OCI-LY7 (cell line): ENCODE data around the gene MMP1. TPM values are rescaled to one million over a fixed set of nuclear protein-coding genes. Genes with fewer than 3 reads are reported as not detected.

Experiments used
- BruUV-seq: library from RNA; stranded (reverse); fragments of 400-500 nt; replicated peaks from 2 replicates; lab custom pipeline; 2021; lab: Mats Ljungman, UMichigan
- CTCF ChIA-PET: fragments of 300-600 bp; sonication (Branson Sonifier 250); formaldehyde crosslinking; loops from one replicate; lab custom pipeline; 2022; ENCODE audit warnings: antibody characterized with exemption; ENCODE audit not compliant: unreplicated experiment; lab: Charles Lee
- POLR2A ChIA-PET: fragments of 300-600 bp; sonication (Branson Sonifier 250); formaldehyde crosslinking; loops from one replicate; lab custom pipeline; 2022; ENCODE audit warnings: antibody characterized with exemption; lab: Charles Lee
- DNase-seq: peaks from one replicate; pipeline ENCODE4 v3.0.0-alpha.2; 2015; ENCODE audit warnings: low spot score
- H2AFZ ChIP-seq: fragments of 200-600 bp; sonication (generic), shearing (Covaris generic); 2 replicates; pipeline ENCODE4 v1.6.1; 2014; ENCODE audit warnings: mild to moderate bottlenecking, antibody characterized with exemption, low read length, moderate library complexity
- H3K27ac ChIP-seq: fragments of 200-600 bp; sonication (generic); 2 replicates; pipeline ENCODE4 v1.5.1; 2014; ENCODE audit warnings: mixed run types, low read depth, mild to moderate bottlenecking, moderate library complexity, low read length, inconsistent platforms; ENCODE audit not compliant: poor library complexity, severe bottlenecking
- H3K36me3 ChIP-seq: fragments of 200-600 bp; sonication (generic); 2 replicates; pipeline ENCODE4 v1.6.1; 2014; ENCODE audit warnings: mild to moderate bottlenecking, antibody characterized with exemption, low read length, moderate library complexity, mixed read lengths; ENCODE audit not compliant: insufficient read depth
- H3K4me1 ChIP-seq: fragments of 200-600 bp; sonication (generic); 2 replicates; pipeline ENCODE4 v1.5.1; 2014; ENCODE audit warnings: mild to moderate bottlenecking, low read length; ENCODE audit not compliant: insufficient read depth, poor library complexity, severe bottlenecking
- H3K4me2 ChIP-seq: fragments of 200-600 bp; sonication (generic); 2 replicates; pipeline ENCODE4 v1.6.1; 2014; ENCODE audit warnings: mild to moderate bottlenecking, low read length
- H3K4me3 ChIP-seq: fragments of 200-600 bp; sonication (generic); 2 replicates; pipeline ENCODE4 v1.5.1; 2014; ENCODE audit warnings: mild to moderate bottlenecking, low read depth, low read length; ENCODE audit not compliant: poor library complexity, severe bottlenecking
- H3K79me2 ChIP-seq: fragments of 200-600 bp; sonication (generic); 2 replicates; pipeline ENCODE4 v1.6.1; 2016; ENCODE audit warnings: low read depth, mild to moderate bottlenecking, low read length, moderate library complexity, mixed read lengths; ENCODE audit not compliant: insufficient read depth
- H3K9me2 ChIP-seq: fragments of 200-600 bp; sonication (generic); 2 replicates; pipeline ENCODE4 v1.6.1; 2016; ENCODE audit warnings: mild to moderate bottlenecking, low read length, mixed read lengths; ENCODE audit not compliant: insufficient read depth
- H3K9me3 ChIP-seq: fragments of 200-600 bp; sonication (generic); 2 replicates; pipeline ENCODE4 v1.6.1; 2014; ENCODE audit warnings: mild to moderate bottlenecking, mixed run types, low read length, mixed read lengths
- H4K20me1 ChIP-seq: fragments of 200-600 bp; sonication (generic); 2 replicates; pipeline ENCODE4 v1.6.1; 2014; ENCODE audit warnings: mild to moderate bottlenecking, antibody characterized with exemption, low read length, moderate library complexity, mixed read lengths; ENCODE audit not compliant: insufficient read depth
- EZH2phosphoT487 ChIP-seq: fragments of 200-600 bp; sonication (generic); IDR thresholded peaks from 2 replicates; pipeline ENCODE4 v1.6.1; 2018; ENCODE audit warnings: low read depth, borderline replicate concordance, mild to moderate bottlenecking, mixed run types, antibody characterized with exemption, low read length, moderate library complexity, mixed read lengths
- intact Hi-C: fragments of 100-400 bp; cut with micrococcal nuclease; formaldehyde crosslinking; loops from one replicate; pipeline ENCODE4 v1.10.0; 2022; ENCODE audit not compliant: unreplicated experiment
- total RNA-seq, 2 experiments: library from RNA; depleted of rRNA in 1 of 2; stranded (reverse); fragments of >200 nt in 1 of 2; shearing (Covaris generic) in 1 of 2; gene quantifications; 2 replicates each; pipeline ENCODE4 v1.2.3, GENCODE V29; 2014 to 2022
- TF ChIP-seq, protein P1 (sequence below): fragments of 200-600 bp; sonication (generic); conservative IDR thresholded peaks from 2 replicates; pipeline ENCODE4 v1.5.1; 2014; ENCODE audit warnings: mild to moderate bottlenecking, antibody characterized with exemption, low read length, moderate library complexity, mixed read lengths

Gene MMP1
- total RNA-seq, 2 experiments from 2014 or later = not detected

DNA sequence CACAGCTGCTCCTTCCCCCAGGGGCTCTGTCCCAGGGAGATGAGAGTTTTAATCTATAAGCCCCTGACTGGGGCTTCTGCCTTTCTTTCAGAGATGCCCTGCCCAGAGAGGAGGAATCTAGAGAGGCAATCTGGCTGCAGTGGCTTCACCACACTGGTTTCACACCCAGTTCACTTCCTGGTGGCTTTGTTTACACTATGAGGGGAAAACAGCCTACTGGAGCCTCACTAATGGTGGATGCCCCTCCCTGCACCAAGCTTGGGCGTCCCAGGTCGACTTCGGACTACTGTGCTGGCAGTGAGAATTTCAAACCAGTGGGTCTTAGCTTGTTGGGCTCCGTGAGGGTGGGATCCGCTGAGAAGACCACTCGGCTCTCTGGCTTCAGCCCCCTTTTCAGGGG lies 21.5 kb upstream of the MMP1 start:
- ChIA-PET CTCF (no interaction called here), POLR2A (no interaction called here)
- no peak for TF ChIP-seq EZH2phosphoT487
- TF ChIP-seq, protein P1, sequence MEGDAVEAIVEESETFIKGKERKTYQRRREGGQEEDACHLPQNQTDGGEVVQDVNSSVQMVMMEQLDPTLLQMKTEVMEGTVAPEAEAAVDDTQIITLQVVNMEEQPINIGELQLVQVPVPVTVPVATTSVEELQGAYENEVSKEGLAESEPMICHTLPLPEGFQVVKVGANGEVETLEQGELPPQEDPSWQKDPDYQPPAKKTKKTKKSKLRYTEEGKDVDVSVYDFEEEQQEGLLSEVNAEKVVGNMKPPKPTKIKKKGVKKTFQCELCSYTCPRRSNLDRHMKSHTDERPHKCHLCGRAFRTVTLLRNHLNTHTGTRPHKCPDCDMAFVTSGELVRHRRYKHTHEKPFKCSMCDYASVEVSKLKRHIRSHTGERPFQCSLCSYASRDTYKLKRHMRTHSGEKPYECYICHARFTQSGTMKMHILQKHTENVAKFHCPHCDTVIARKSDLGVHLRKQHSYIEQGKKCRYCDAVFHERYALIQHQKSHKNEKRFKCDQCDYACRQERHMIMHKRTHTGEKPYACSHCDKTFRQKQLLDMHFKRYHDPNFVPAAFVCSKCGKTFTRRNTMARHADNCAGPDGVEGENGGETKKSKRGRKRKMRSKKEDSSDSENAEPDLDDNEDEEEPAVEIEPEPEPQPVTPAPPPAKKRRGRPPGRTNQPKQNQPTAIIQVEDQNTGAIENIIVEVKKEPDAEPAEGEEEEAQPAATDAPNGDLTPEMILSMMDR = no peak
- Histone ChIP-seq H3K9me3 (no peaks in the 10 kb centered on the region), H4K20me1 (no peaks in the 10 kb centered on the region), H3K4me1 (no peaks in the 10 kb centered on the region), H3K79me2 (no peaks in the 10 kb centered on the region), H2AFZ (no peak overlapping the region), H3K4me3 (no peak overlapping the region), H3K27ac (no peak overlapping the region), H3K4me2 (no peak overlapping the region), H3K36me3 (no peaks in the 10 kb centered on the region), H3K9me2 (no peaks in the 10 kb centered on the region)
- DNase-seq = no peak
- no TSS peak for BruUV-seq
- intact Hi-C loops = no loop called here

DNA sequence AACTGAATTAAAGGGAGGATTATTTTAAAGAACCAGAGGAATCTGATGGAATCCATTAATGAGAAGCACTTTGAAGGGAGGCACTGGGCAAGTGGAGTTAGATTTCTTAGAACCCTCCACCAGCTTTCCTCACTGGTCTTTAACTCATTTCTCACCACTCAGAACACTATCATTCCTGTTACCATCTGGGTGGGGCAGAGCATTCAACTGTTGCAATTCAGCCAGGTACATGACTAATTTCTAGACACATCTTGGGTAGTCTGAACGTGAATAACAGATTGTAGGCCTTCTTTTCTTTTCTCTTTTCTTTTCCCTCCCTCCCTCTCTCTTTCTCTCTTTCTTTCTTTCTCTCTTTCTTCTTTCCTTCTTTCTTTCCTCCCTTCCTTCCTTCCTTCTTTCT lies 15.5 kb upstream of the MMP1 start:
- Histone ChIP-seq H3K36me3 (no peaks in the 10 kb centered on the region), H3K9me2 (no peaks in the 10 kb centered on the region), H3K27ac (no peak overlapping the region), H2AFZ (no peak overlapping the region), H4K20me1 (no peaks in the 10 kb centered on the region), H3K9me3 (no peaks in the 10 kb centered on the region), H3K4me2 (no peak overlapping the region), H3K79me2 (no peaks in the 10 kb centered on the region), H3K4me1 (no peaks in the 10 kb centered on the region), H3K4me3 (no peak overlapping the region)
- ChIA-PET CTCF (no interaction called here), POLR2A (no interaction called here)
- intact Hi-C loops = no loop called here
- DNase-seq = no peak
- TF ChIP-seq EZH2phosphoT487 = no peak
- TF ChIP-seq, protein P1 = no peak
- BruUV-seq = no TSS peak

DNA sequence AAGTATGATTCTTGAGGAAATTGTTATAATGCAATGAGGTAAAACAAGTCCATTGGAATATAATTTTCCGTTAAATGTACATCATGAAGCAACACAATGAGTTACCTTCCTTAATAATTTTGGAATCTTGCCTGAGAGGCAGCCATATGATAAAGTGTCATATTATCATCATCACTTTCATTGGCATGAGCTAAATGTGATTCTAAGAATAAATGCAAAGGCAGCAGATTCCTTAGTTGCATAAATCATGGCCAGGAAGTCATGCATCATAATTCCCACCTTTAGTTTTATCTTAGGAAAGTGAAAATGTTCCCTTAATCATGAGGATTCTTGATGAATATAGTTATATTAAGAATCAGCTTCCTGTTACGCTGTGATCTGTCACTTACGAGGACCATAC lies 14.2 kb upstream of the MMP1 start:
- no peaks in the 10 kb centered on the region for H3K4me1 ChIP-seq
- H2AFZ ChIP-seq = no peak overlapping the region
- no peak overlapping the region for H3K4me2 ChIP-seq
- H3K27ac ChIP-seq = no peak overlapping the region
- intact Hi-C loops = no loop called here
- TF ChIP-seq, protein P1 = no peak
- no peak for TF ChIP-seq EZH2phosphoT487
- CTCF ChIA-PET = no interaction called here
- H3K4me3 ChIP-seq = no peak overlapping the region
- POLR2A ChIA-PET = interaction anchor here (0.6 kb wide), 2 partner anchors 12 to 30 kb away, joined by 3 read pairs; no protein-coding TSS in a partner anchor
- no peaks in the 10 kb centered on the region for H4K20me1 ChIP-seq
- no peak for DNase-seq
- no peaks in the 10 kb centered on the region for H3K9me2 ChIP-seq
- no peaks in the 10 kb centered on the region for H3K9me3 ChIP-seq
- no peaks in the 10 kb centered on the region for H3K79me2 ChIP-seq
- BruUV-seq = no TSS peak
- H3K36me3 ChIP-seq = no peaks in the 10 kb centered on the region
